Neural progenitor cell (in vitro differentiated cells): ENCODE results near the gene MINDY4.

Source experiments
- CTCF ChIP-seq: fragments of 200-600 bp; sonication (generic); IDR thresholded peaks from 2 replicates; pipeline ENCODE4 v1.5.1; 2017; ENCODE audit warnings: antibody characterized with exemption, mild to moderate bottlenecking
- EZH2phosphoT487 ChIP-seq: fragments of 200-600 bp; sonication (generic); IDR thresholded peaks from 2 replicates; pipeline ENCODE4 v1.6.1; 2017; ENCODE audit warnings: antibody characterized with exemption

- no peak for TF ChIP-seq CTCF
- no peak for TF ChIP-seq EZH2phosphoT487
These were observed 81.6 kb downstream of the MINDY4 start for GRCh38 chr7:30852744-30853288.
